ENCODE data around the gene COL5A1.

- TF ChIP-seq POLR2A (IDR thresholded peaks at IDR 0.05) = no peak
- TF ChIP-seq, protein P1, sequence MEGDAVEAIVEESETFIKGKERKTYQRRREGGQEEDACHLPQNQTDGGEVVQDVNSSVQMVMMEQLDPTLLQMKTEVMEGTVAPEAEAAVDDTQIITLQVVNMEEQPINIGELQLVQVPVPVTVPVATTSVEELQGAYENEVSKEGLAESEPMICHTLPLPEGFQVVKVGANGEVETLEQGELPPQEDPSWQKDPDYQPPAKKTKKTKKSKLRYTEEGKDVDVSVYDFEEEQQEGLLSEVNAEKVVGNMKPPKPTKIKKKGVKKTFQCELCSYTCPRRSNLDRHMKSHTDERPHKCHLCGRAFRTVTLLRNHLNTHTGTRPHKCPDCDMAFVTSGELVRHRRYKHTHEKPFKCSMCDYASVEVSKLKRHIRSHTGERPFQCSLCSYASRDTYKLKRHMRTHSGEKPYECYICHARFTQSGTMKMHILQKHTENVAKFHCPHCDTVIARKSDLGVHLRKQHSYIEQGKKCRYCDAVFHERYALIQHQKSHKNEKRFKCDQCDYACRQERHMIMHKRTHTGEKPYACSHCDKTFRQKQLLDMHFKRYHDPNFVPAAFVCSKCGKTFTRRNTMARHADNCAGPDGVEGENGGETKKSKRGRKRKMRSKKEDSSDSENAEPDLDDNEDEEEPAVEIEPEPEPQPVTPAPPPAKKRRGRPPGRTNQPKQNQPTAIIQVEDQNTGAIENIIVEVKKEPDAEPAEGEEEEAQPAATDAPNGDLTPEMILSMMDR (IDR thresholded peaks at IDR 0.05) = no peak
Measured at GRCh38 chr9:134757216-134757975, 115.8 kb downstream of the COL5A1 start.
